Islet of Langerhans (tissue), 1 donor: ENCODE results near the gene CLDND2.

Experiments
- FAIRE-seq: peaks from one replicate; lab custom pipeline; 2011; peaks lifted over from hg19 to GRCh38; lab: Jason Lieb, UNC

CLDND2 gene

GRCh38 chr19:51382004-51382403, 13.2 kb upstream of the CLDND2 start:
- FAIRE-seq: no peak

DNA sequence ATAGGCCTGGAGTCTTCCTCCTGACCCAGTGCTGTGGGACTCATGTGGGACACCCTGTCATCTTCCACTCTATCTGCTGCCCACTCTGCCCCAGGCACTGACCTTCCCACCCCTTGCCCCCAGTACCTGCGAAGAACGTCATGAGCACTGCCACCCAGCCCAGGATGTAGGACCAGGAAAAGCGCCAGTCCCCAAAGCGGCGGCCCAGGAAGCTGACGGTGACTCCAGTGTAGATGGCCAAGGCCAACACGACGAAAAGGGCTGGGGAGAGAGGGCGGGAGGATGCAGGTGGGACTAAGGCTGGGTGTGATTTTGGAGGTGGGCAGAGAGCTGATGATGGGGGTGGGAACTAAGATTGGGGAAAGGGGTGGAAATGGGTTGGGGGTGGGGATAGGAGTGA, 11.6 kb upstream of the CLDND2 start:
- no peak for FAIRE-seq

- FAIRE-seq: no peak
These were observed 8.6 kb upstream of the CLDND2 start for GRCh38 chr19:51377422-51377821.

GRCh38 chr19:51375504-51376221, 6.9 kb upstream of the CLDND2 start:
- FAIRE-seq: no peak

DNA sequence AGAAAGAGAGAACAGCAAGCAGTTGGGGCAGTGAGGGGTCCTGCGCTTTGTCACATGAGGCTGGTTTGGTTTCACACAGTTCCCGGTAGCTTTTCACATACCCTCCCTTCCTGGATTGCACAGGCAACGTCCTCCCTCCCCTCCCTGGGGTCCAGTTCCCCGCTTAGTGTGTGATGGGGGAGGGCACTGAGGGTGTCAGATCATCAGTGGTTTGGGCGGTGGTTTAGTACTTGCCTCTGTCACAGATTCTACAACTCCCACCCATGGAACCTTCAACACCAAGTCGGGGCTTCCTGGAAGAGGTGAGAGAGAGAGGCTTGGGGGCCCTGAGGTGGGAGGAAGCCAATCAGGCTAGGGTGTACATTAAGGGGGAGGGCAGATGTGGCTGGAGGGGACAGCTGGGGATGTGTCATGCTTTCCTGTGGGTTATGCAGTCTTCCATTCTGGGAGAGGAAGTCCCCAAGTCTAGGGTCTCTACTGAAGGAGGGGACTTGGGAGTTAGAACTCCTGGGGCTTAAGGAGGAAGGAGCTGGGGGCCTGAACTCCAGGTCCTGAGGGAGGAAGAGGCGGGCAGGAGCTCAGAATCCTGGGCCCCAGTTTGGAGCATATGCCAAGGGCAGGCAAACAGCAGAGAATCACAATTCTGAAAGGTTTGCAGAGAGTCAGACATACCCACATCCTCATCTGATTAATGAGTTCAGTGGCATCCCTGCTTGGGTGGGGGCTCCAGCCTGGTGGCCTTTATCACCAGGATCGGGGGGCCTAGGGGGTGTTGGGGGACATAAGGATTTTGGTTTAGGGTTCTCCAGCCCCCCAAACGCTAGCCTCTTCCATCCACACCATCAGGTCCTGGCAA, 4.1 kb upstream of the CLDND2 start, which contains the start of gene NKG7:
Gene NKG7, minus strand, starts transcription at position 6 of the 856 bp plus-strand sequence. CDS start 119 bp downstream, outside the sequence.
- no peak for FAIRE-seq

- no peak for FAIRE-seq
These were observed 3.3 kb upstream of the CLDND2 start for GRCh38 chr19:51372021-51372648.

DNA sequence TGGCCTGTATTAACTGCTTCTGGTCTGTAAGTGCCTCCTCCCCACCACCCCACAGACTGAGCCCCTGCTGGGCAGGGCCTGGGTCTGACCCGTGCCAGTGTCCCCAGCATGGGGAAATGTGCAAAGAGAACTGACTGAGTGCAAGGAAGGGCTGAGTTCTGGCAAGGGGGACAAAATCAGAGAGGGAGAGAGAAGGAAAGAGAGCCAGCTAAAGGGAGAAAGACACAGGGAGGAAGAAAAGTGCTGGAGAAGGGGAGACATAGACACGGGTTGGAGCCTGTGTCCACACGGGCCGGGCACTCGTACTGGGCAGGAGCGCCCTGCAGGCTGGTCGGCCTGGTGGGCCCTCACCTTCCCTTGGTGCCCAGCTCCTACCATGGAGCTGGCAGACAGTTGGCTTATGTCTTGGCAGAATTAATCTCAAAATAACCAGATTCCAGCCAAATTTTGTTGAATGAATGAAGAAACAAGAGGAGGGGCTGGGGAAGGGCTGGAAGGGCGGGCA, 2.4 kb upstream of the CLDND2 start:
- no peak for FAIRE-seq

- FAIRE-seq: no peak
These were observed 1.4 kb upstream of the CLDND2 start for GRCh38 chr19:51370230-51370629.

DNA sequence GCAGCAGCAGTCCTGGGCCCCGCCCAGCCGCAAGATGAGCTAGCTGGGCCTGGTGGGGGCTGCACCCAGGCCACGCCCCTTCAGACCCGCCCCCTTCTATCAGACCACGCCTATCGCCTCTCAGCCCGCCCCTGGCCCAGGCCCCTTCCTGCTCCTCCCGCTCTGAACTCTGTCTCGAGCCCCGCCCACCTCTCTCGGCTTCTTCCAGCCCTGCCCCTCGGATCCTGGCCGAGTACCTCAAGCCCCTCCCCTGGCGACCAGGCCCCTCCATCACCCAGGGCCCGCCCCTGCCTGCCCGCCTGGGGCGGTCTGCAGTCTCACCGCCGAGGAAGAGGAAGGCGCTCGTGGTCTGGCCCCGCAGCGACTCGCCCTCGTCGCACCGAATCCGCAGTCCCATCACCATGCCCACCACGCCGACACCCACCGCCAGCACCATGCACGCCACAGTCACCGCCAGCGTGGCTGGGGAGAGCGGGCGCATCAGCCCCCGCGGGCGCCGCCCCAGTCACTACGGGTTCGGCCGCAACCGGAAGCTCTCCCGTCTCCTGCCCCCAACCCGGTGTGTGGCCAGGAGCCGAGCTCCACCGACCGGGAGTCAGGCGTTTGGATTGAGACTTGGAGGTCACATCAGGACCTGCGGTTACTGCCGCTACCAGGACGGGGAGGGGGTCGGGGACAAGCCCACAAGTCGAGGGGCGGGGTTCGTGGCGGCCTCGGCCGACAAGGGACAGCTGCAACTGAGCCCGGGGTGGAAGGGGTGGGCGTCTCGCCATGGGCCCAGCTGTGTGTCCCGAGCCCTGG, 1.0 kb downstream of the CLDND2 start:
- no peak for FAIRE-seq

DNA sequence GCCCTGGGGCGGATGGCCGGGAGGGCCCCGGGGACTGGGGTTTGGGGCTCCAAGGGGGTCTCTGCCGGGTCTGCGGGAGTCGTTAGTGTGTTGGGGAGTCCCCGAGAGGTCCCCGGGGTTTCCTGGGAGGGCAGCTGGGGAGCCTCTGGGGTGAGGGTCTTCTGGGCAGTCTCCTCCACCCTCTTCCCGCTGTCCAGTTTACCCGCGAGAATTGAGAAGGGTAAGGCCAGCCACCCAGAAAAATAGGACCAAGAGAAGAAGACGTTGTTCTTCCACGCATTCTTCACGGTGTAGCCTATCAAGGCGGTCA, 1.6 kb downstream of the CLDND2 start:
- no peak for FAIRE-seq

GRCh38 chr19:51366389-51367254, 2.2 kb downstream of the CLDND2 start:
- FAIRE-seq: no peak

DNA sequence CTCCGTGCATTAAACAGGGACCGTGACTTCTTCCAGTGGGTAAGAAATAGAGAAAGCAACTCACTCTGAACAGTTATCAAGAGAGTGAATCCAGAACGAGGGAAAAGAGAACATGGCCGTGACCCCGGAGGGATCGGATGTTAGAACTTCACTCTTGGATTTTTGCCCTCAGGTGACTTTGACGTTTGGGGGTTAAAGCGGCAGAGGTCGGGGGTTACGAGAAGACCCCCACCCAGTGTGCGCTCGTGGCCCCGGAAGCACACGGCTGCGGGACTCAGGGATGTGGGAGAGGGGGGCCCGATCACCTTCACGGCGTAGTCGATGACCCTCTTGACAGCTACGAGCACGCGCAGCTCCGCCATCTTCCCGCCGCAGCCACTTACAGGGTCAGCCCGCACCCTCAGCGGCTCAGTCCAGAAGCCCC, 2.8 kb downstream of the CLDND2 start, which contains the start of gene ETFB:
Gene ETFB, minus strand, starts transcription at position 424 of the 424 bp plus-strand sequence. Its CDS starts 62 bp downstream, at position 362.
- FAIRE-seq: no peak

- no peak for FAIRE-seq
These were observed 3.4 kb downstream of the CLDND2 start for GRCh38 chr19:51365211-51365964.

DNA sequence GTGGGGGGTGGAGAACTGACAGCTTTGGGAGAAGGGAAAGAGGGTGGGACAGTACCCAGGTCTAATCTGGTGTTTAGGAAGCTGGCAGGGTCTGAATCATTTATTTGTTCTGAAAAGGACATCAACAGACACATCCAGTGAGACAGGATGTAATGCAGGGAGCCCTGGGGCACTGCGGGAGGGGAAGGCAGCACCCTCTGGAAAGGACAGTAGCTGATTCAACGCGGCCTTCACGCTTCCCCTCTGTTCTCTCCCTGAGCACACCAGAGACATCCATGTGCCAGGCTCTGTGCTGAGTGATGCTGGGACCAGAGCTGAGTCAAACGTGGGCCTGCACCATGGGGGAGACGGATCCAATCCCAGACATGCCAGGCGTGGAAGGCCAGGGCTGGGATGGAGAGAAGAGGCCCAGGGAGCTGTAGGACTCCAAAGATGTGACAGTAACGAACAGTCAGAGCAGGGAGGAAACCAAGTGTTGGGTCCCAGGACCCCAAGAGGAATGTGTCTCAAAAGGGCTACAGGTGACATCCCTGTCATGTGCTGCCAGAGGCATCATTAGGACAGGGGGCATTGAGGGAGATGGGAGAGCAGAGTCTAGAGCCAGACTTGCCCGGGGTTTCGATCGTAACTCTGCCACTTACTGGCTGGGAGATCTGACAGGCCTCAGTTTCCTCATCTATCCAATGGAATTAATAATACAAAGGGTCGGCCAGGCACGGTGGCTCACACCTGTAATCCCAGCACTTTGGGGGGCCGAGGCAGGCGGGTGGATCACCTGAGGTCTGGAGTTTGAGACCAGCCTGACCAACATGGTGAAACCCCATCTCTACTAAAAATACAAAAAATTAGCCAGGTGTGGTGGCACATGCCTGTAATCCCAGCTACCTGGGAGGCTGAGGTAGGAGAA, 4.3 kb downstream of the CLDND2 start:
- FAIRE-seq: no peak

- FAIRE-seq: no peak
These were observed 7.6 kb downstream of the CLDND2 start for GRCh38 chr19:51361239-51361638.

DNA sequence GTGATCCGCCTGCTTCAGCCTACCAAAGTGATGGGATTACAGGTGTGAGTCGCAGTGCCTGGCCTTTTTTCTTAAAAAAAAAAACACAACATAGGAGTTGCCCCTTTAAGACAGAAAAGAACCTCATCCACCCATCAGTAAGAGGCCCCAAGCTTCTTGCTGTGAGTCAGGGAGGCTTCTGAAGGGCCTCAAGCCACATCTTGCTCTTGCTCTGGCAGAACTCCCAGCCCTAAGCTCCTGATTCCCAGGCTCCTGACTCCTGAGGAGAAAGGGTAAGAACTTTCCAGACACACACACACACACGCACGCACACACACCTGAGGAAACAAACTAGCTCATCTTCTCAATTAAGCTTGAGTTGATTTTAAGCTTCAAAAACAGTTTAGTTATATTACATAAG, 9.5 kb downstream of the CLDND2 start:
- FAIRE-seq: no peak

GRCh38 chr19:51357952-51358351, 10.9 kb downstream of the CLDND2 start:
- no peak for FAIRE-seq

GRCh38 chr19:51356159-51356801, 12.5 kb downstream of the CLDND2 start:
- no peak for FAIRE-seq

DNA sequence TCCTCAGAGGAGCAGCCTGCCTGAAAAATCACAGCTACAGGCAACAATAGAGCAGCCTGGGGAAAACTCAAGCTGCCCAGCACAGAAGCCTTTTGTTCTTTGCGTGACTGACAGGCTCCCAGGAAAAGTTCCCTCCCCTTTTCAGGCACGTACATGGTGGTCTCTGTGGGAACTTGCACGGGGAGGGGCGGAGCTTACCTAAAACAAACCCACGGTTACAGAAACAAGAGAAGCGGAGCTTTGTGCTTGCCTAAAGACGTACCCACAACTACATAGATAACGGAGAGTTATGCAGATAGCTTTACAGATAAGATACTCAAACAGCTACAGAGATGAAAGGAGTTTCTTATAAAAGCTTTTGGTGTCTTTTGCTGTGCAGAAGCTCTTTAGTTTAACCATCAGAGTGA, 14.1 kb downstream of the CLDND2 start:
- no peak for FAIRE-seq
